Kidney (tissue), 14 donors: ENCODE results near the gene TSBP1. TPM values are rescaled to one million over a fixed set of nuclear protein-coding genes. Genes with fewer than 3 reads are reported as not detected.
"Not testable (repeated sequence)": the region's sequence is repeated elsewhere in the genome, so short reads cannot be mapped to it uniquely, and the experiment has no call there.

Experiments
- DNase-seq, 5 donors: peaks; one replicate each; pipeline ENCODE4 v3.0.0-alpha.2; 2013 to 2020
- FAIRE-seq: peaks from 2 replicates; lab custom pipeline; 2012; peaks lifted over from hg19 to GRCh38; lab: Jason Lieb, UNC
- H3K27ac ChIP-seq, 2 donors: one replicate each; pipeline ENCODE4 v1.7.0; 2013; ENCODE audit warnings: low read depth in 2 of 2, low read length in 2 of 2, inconsistent platforms in 1 of 2
- H3K27me3 ChIP-seq: one replicate; pipeline ENCODE4 v1.7.1; 2013; ENCODE audit warnings: low read length, inconsistent platforms; ENCODE audit not compliant: control insufficient read depth, insufficient read depth
- H3K36me3 ChIP-seq, 3 donors: one replicate each; pipeline versions ENCODE4 v1.7.0 to v1.7.1; 2013; ENCODE audit warnings: low read length in 3 of 3, control low read depth in 1 of 3, inconsistent platforms in 1 of 3; ENCODE audit not compliant: insufficient read depth in 3 of 3, control insufficient read depth in 2 of 3
- H3K4me1 ChIP-seq, 3 donors: one replicate each; pipeline versions ENCODE4 v1.7.0 to v1.7.1; 2013; ENCODE audit warnings: low read length in 3 of 3, inconsistent platforms in 1 of 3, low read depth in 1 of 3; ENCODE audit not compliant: control insufficient read depth in 2 of 3, insufficient read depth in 2 of 3
- H3K4me3 ChIP-seq, 3 donors: one replicate each; pipeline versions ENCODE4 v1.7.0 to v1.8.1; 2013; ENCODE audit warnings: low read length in 3 of 3, control low read depth in 1 of 3, inconsistent platforms in 1 of 3
- H3K9ac ChIP-seq, 3 donors: one replicate each; pipeline versions ENCODE4 v1.7.0 to v1.7.1; 2013; ENCODE audit warnings: low read length in 3 of 3, control low read depth in 1 of 3, inconsistent platforms in 1 of 3
- H3K9me3 ChIP-seq, 3 donors: one replicate each; pipeline versions ENCODE4 v1.7.0 to v1.7.1; 2013; ENCODE audit warnings: low read length in 3 of 3, control low read depth in 1 of 3, inconsistent platforms in 1 of 3; ENCODE audit not compliant: control insufficient read depth in 2 of 3, insufficient read depth in 1 of 3
- CTCF ChIP-seq: IDR thresholded peaks from 3 replicates; pipeline ENCODE4 v1.5.1; 2012; ENCODE audit warnings: mild to moderate bottlenecking, moderate library complexity, borderline replicate concordance; ENCODE audit not compliant: insufficient read depth; ENCODE audit errors: extremely low read depth
- intact Hi-C: fragments of 100-400 bp; cut with DNase I; formaldehyde crosslinking; loops from one replicate; pipeline ENCODE4 v1.11.1; 2022
- polyA plus RNA-seq: library from polyadenylated mRNA; stranded (reverse); fragments of 350-450 nt; fragmentation: Illumina TruSeq; extraction: RNeasy Lipid Tissue Mini Kit (QIAGEN cat#74804); gene quantifications from one replicate; pipeline ENCODE4 v1.2.3, GENCODE V29; 2014; ENCODE audit warnings: low read depth, low replicate concordance; ENCODE audit not compliant: insufficient read depth
- total RNA-seq: library from RNA; stranded (reverse); fragmentation: NEBNext Ultra II Directional; extraction: Animal tissue kit (Norgen Biotek cat#: 25700); gene quantifications from one replicate; pipeline ENCODE4 v1.2.1, GENCODE V29; 2021
- donor health status: control.
- donor health status: control.
- donor health status: control.
- donor health status: control.
- donor health status: control.
- donor health status: DM: yes; HTN: yes; CAD: no.
- donor health status: Normal renal cell carcinoma (clear cell type).

TSBP1 gene
- total and polyA plus RNA-seq, 2 donors from 2014 or later, result not detected

GRCh38 chr6:32271429-32271828 is 100.3 kb downstream of the TSBP1 start:
- no peak for DNase-seq
- Histone ChIP-seq H3K36me3 (no peaks in the 10 kb centered on the region), H3K27ac (no peak overlapping the region), H3K9me3 (no peaks in the 10 kb centered on the region), H3K27me3 (no peaks in the 10 kb centered on the region), H3K9ac (no peak overlapping the region), H3K4me1 (no peaks in the 10 kb centered on the region), H3K4me3 (no peak overlapping the region)
- intact Hi-C loops, result no loop called here
- FAIRE-seq, result no peak
- TF ChIP-seq CTCF, result no peak

DNA sequence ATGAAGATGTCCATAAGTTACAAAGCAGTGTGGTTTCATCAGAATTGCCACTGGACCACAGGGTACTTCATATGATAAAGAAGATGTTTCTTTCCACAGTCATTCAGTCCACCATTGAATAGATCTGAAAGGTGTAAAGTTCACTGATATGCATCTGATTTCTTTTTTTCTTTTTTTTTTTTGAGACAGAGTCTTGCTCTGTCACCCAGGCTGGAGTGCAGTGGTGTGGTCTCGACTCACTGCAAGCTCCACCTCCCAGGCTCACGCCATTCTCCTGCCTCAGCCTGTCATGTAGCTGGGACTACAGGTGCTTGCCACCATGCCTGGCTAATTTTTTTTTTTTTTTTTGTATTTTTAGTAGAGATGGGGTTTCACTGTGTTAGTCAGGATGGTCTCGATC is 103.2 kb downstream of the TSBP1 start:
- H3K4me3 ChIP-seq, FAIRE-seq, H3K27me3 ChIP-seq, H3K36me3 ChIP-seq, H3K27ac ChIP-seq, H3K9ac ChIP-seq, H3K9me3 ChIP-seq, H3K4me1 ChIP-seq, DNase-seq, intact Hi-C loops: not testable (repeated sequence)

GRCh38 chr6:32267035-32267434 is 104.7 kb downstream of the TSBP1 start:
- Histone ChIP-seq H3K27me3 (no peaks in the 10 kb centered on the region), H3K9ac (no peak overlapping the region), H3K36me3 (no peaks in the 10 kb centered on the region), H3K4me1 (no peaks in the 10 kb centered on the region), H3K9me3 (no peaks in the 10 kb centered on the region), H3K4me3 (no peak overlapping the region), H3K27ac (no peak overlapping the region)
- intact Hi-C loops, result no loop called here
- no peak for TF ChIP-seq CTCF
- DNase-seq (no peak), FAIRE-seq (no peak)

DNA sequence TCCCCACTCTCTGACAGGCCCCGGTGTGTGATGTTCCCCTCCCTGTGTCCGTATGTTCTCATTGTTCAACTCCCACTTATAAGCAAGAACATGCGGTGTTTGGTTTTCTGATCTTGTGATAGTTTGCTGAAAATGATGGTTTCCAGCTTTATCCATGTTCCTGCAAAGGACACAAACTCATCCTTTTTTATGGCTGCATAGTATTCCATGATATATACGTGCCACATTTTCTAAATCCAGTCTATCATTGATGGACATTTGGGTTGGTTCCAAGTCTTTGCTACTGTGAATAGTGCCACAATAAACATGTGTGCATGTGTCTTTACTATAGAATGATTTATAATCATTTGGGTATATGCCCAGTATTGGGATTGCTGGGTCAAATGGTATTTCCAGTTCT is 114.4 kb downstream of the TSBP1 start:
- DNase-seq, H3K36me3 ChIP-seq, H3K4me3 ChIP-seq, H3K27me3 ChIP-seq, H3K27ac ChIP-seq, H3K4me1 ChIP-seq, H3K9me3 ChIP-seq, FAIRE-seq, intact Hi-C loops, H3K9ac ChIP-seq: not testable (repeated sequence)
